Testis (tissue), 2 donors: ENCODE data around the gene PRIMPOL.
"Not testable (repeated sequence)": the region's sequence is repeated elsewhere in the genome, so short reads cannot be mapped to it uniquely, and the experiment has no call there.

Experiments
- POLR2A ChIP-seq: fragments of 450-650 bp; IDR thresholded peaks from one replicate; pipeline ENCODE4 v1.6.1; 2017; ENCODE audit warnings: antibody characterized with exemption, mild to moderate bottlenecking, moderate library complexity
- TF ChIP-seq, protein P1 (sequence below), 3 experiments: fragments of 450-650 bp in 2 of 3; fragments of 200-600 bp in 1 of 3; sonication (generic) in 1 of 3; IDR thresholded peaks; one replicate each; pipeline ENCODE4 v1.5.1; 2016 to 2019; ENCODE audit warnings: antibody characterized with exemption in 3 of 3, mild to moderate bottlenecking in 2 of 3, moderate library complexity in 1 of 3

DNA sequence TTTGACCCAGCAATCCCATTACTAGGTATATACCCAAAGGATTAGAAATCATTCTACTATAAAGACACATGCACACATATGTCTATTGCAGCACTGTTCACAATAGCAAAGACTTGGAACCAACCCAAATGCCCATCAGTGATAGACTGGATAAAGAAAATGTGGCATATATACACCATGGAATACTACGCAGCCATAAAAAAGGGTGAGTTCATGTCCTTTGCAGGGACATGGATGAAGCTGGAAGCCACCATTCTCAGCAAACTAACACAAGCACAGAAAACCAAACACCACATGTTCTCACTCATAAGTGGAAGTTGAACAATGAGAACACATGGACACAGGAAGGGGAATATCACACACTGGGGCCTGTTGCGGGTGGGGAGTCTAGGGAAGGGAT is 42.1 kb upstream of the PRIMPOL start:
- TF ChIP-seq, protein P1, sequence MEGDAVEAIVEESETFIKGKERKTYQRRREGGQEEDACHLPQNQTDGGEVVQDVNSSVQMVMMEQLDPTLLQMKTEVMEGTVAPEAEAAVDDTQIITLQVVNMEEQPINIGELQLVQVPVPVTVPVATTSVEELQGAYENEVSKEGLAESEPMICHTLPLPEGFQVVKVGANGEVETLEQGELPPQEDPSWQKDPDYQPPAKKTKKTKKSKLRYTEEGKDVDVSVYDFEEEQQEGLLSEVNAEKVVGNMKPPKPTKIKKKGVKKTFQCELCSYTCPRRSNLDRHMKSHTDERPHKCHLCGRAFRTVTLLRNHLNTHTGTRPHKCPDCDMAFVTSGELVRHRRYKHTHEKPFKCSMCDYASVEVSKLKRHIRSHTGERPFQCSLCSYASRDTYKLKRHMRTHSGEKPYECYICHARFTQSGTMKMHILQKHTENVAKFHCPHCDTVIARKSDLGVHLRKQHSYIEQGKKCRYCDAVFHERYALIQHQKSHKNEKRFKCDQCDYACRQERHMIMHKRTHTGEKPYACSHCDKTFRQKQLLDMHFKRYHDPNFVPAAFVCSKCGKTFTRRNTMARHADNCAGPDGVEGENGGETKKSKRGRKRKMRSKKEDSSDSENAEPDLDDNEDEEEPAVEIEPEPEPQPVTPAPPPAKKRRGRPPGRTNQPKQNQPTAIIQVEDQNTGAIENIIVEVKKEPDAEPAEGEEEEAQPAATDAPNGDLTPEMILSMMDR (IDR thresholded peaks at IDR 0.05), result not testable (repeated sequence)
- TF ChIP-seq POLR2A, result not testable (repeated sequence)
